Measurements from ENCODE around the gene MAK. TPM values are rescaled to one million over a fixed set of nuclear protein-coding genes. Genes with fewer than 3 reads are reported as not detected.

The MAK gene
- total and polyA plus RNA-seq, 2 of the 13 experiments (the other 11 are each of a cell fraction or from before 2014, with no cell fraction given): 0.04 TPM; not detected in 1

GRCh38 chr6:10719964-10720264 is 118.4 kb downstream of the MAK start (continued):
- TF ChIP-seq NFYB (CRISPR knock-in tag; IDR thresholded peaks at IDR 0.05) (0 out of 2 replicates have a peak, but pooled peaks have one; percentile 7), E2F5 (CRISPR knock-in tag; conservative IDR thresholded peaks at IDR 0.05) (no peak), ZNF580 (CRISPR knock-in tag; IDR thresholded peaks at IDR 0.05; ENCODE audit: borderline replicate concordance, low read depth) (0 out of 2 replicates have a peak, but pooled peaks have one; percentile 1), ZNF670 (CRISPR knock-in tag; IDR thresholded peaks at IDR 0.05; ENCODE audit: borderline replicate concordance) (no peak), ESRRA (CRISPR knock-in tag; IDR thresholded peaks at IDR 0.05; ENCODE audit: low read depth) (no peak), RARA (CRISPR knock-in tag; IDR thresholded peaks at IDR 0.05) (no peak), ZNF101 (CRISPR knock-in tag; IDR thresholded peaks at IDR 0.05; ENCODE audit: borderline replicate concordance, low read depth) (no peak), ZNF883 (CRISPR knock-in tag; IDR thresholded peaks at IDR 0.05; ENCODE audit: not compliant biosample characterization) (peak; percentile 61), RFXANK (CRISPR knock-in tag; IDR thresholded peaks at IDR 0.05) (no peak), NFKBIZ (CRISPR knock-in tag; IDR thresholded peaks at IDR 0.05) (no peak), ZNF784 (CRISPR knock-in tag; IDR thresholded peaks at IDR 0.05; ENCODE audit: borderline replicate concordance) (0 out of 2 replicates have a peak, but pooled peaks have one; percentile 20), ZNF33B (CRISPR knock-in tag; IDR thresholded peaks at IDR 0.05) (0 out of 2 replicates have a peak, but pooled peaks have one; percentile 58), TERF1 (CRISPR knock-in tag; IDR thresholded peaks at IDR 0.05) (no peak), PBX2 (CRISPR knock-in tag; IDR thresholded peaks at IDR 0.05) (no peak), SNAI1 (CRISPR knock-in tag; IDR thresholded peaks at IDR 0.05; ENCODE audit: borderline replicate concordance) (no peak), CREBL2 (CRISPR knock-in tag; IDR thresholded peaks at IDR 0.05; ENCODE audit: borderline replicate concordance) (0 out of 2 replicates have a peak, but pooled peaks have one; percentile 60)
- TF ChIP-seq, protein P1, sequence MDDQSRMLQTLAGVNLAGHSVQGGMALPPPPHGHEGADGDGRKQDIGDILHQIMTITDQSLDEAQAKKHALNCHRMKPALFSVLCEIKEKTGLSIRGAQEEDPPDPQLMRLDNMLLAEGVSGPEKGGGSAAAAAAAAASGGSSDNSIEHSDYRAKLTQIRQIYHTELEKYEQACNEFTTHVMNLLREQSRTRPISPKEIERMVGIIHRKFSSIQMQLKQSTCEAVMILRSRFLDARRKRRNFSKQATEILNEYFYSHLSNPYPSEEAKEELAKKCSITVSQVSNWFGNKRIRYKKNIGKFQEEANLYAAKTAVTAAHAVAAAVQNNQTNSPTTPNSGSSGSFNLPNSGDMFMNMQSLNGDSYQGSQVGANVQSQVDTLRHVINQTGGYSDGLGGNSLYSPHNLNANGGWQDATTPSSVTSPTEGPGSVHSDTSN (CRISPR knock-in tag; IDR thresholded peaks at IDR 0.05; ENCODE audit: borderline replicate concordance): no peak
- TF ChIP-seq, protein P2, sequence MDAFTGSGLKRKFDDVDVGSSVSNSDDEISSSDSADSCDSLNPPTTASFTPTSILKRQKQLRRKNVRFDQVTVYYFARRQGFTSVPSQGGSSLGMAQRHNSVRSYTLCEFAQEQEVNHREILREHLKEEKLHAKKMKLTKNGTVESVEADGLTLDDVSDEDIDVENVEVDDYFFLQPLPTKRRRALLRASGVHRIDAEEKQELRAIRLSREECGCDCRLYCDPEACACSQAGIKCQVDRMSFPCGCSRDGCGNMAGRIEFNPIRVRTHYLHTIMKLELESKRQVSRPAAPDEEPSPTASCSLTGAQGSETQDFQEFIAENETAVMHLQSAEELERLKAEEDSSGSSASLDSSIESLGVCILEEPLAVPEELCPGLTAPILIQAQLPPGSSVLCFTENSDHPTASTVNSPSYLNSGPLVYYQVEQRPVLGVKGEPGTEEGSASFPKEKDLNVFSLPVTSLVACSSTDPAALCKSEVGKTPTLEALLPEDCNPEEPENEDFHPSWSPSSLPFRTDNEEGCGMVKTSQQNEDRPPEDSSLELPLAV (CRISPR knock-in tag; conservative IDR thresholded peaks at IDR 0.05; ENCODE audit: low read depth): no peak
